Small intestine (tissue), 7 donors: Measurements from ENCODE around the gene ADRA2C. TPM values are rescaled to one million over a fixed set of nuclear protein-coding genes. Genes with fewer than 3 reads are reported as not detected.
A peak's percentile ranks its signal among the peaks of the same experiment; 100 is the strongest.

Experiments
- DNase-seq, 2 donors: peaks; one replicate each; pipeline versions ENCODE4 v3.0.0 to v3.0.0-alpha.2; 2013
- FAIRE-seq: peaks from 2 replicates; lab custom pipeline; 2012; peaks lifted over from hg19 to GRCh38; lab: Jason Lieb, UNC
- H3K27ac ChIP-seq, 3 donors: one replicate each; pipeline ENCODE4 v1.5.1; 2013; ENCODE audit warnings: low read length in 2 of 3, mild to moderate bottlenecking in 2 of 3, control low read depth in 1 of 3, inconsistent platforms in 1 of 3, low read depth in 1 of 3, moderate library complexity in 1 of 3
- H3K27me3 ChIP-seq, 3 donors: one replicate each; pipeline ENCODE4 v1.6.1; 2013; ENCODE audit warnings: low read length in 3 of 3, inconsistent platforms in 1 of 3; ENCODE audit not compliant: control insufficient read depth in 3 of 3, insufficient read depth in 3 of 3
- H3K36me3 ChIP-seq, 3 donors: one replicate each; pipeline ENCODE4 v1.6.1; 2013; ENCODE audit warnings: low read length in 3 of 3, inconsistent platforms in 1 of 3, low read depth in 1 of 3, mild to moderate bottlenecking in 1 of 3, moderate library complexity in 1 of 3; ENCODE audit not compliant: control insufficient read depth in 3 of 3, insufficient read depth in 2 of 3
- H3K4me1 ChIP-seq, 3 donors: one replicate each; pipeline ENCODE4 v1.6.1; 2013; ENCODE audit warnings: low read length in 2 of 3, inconsistent platforms in 1 of 3, low read depth in 1 of 3, mild to moderate bottlenecking in 1 of 3, moderate library complexity in 1 of 3; ENCODE audit not compliant: control insufficient read depth in 3 of 3, insufficient read depth in 2 of 3
- H3K4me3 ChIP-seq, 3 donors: one replicate each; pipeline ENCODE4 v1.5.1; 2013; ENCODE audit warnings: low read length in 3 of 3, control low read depth in 1 of 3, inconsistent platforms in 1 of 3, low read depth in 1 of 3, mild to moderate bottlenecking in 1 of 3, moderate library complexity in 1 of 3
- H3K9me3 ChIP-seq, 2 donors: one replicate each; pipeline ENCODE4 v1.6.1; 2013; ENCODE audit warnings: low read depth in 1 of 2, low read length in 1 of 2; ENCODE audit not compliant: control insufficient read depth in 2 of 2, insufficient read depth in 1 of 2
- WGBS, 3 donors: extraction: QIAGEN DNeasy Blood & Tissue Kit; methylation state at CpG; one replicate each; pipeline ENCODE4 v1.1.7; 2013; 5-methylcytosine and 5-hydroxymethylcytosine counted together
- polyA plus RNA-seq, 4 donors: library from polyadenylated mRNA; stranded (reverse) in 3 of 4; unstranded in 1 of 4; fragments of 200-250 nt in 3 of 4; fragments of 120-200 nt in 1 of 4; gene quantifications; one replicate each; pipeline versions ENCODE4 v1.2.1 to v1.2.3, GENCODE V29; 2013
- donor health status: healthy with polysubstance abuse.
- donor health status: control.
- donor health status: control.
- donor health status: Bipolar disorder and iron deficiency.
- donor health status: healthy.

Gene ADRA2C
- polyA plus RNA-seq, 4 donors: 0.21 to 4.6 TPM; not detected in 2

- no peaks in the 10 kb centered on the region for H3K36me3 ChIP-seq
- 69 to 79% (median 75%) methylated on average over 9 of the region's 9 CpGs for WGBS, 3 donors
- peaks cover 0 to 4% (median 0%) of the 10 kb centered on the region in 3 donors for H3K4me1 ChIP-seq
- H3K27ac ChIP-seq: no peak overlapping the region
- FAIRE-seq (no peak), DNase-seq (no peak)
- H3K4me3 ChIP-seq: no peak overlapping the region
- H3K9me3 ChIP-seq: no peaks in the 10 kb centered on the region
- no peaks in the 10 kb centered on the region for H3K27me3 ChIP-seq
Observed at GRCh38 chr4:3789587-3789986, 23.4 kb downstream of the ADRA2C start.

GRCh38 chr4:3790006-3790561, 23.9 kb downstream of the ADRA2C start:
- H3K4me1 ChIP-seq: peaks cover 0 to under 1% (median 0%) of the 10 kb centered on the region in 3 donors
- DNase-seq (no peak), FAIRE-seq (no peak)
- no peak overlapping the region for H3K27ac ChIP-seq
- H3K36me3 ChIP-seq: no peaks in the 10 kb centered on the region
- H3K4me3 ChIP-seq: no peak overlapping the region
- H3K27me3 ChIP-seq: no peaks in the 10 kb centered on the region
- 72 to 80% (median 74%) methylated on average over 13 of the region's 13 CpGs for WGBS, 3 donors
- H3K9me3 ChIP-seq: no peaks in the 10 kb centered on the region

- no peak for FAIRE-seq
- H3K4me3 ChIP-seq: no peak overlapping the region
- no peak for DNase-seq
- no peak overlapping the region for H3K27ac ChIP-seq
- peaks cover 0 to 1% of the 10 kb centered on the region in 2 donors for H3K9me3 ChIP-seq
- 69 to 76% (median 73%) methylated on average over 9 of the region's 9 CpGs for WGBS, 3 donors
- no peaks in the 10 kb centered on the region for H3K36me3 ChIP-seq
- no peaks in the 10 kb centered on the region for H3K4me1 ChIP-seq
- H3K27me3 ChIP-seq: no peaks in the 10 kb centered on the region
Observed at GRCh38 chr4:3791256-3791655, 25.1 kb downstream of the ADRA2C start.

- Histone ChIP-seq H3K27me3 (no peaks in the 10 kb centered on the region), H3K36me3 (no peaks in the 10 kb centered on the region), H3K9me3 (peaks cover 1 to 8% of the 10 kb centered on the region in 2 donors), H3K4me3 (no peak overlapping the region), H3K4me1 (no peaks in the 10 kb centered on the region), H3K27ac (no peak overlapping the region)
- 14 to 25% (median 20%) methylated on average over 11 to 13 of the region's 13 CpGs for WGBS, 3 donors
- DNase-seq: peak; percentile 20 to 77
- no peak for FAIRE-seq
Observed at GRCh38 chr4:3791910-3792542, 25.8 kb downstream of the ADRA2C start.

- FAIRE-seq: no peak
- Histone ChIP-seq H3K36me3 (no peaks in the 10 kb centered on the region), H3K4me3 (no peak overlapping the region), H3K4me1 (no peaks in the 10 kb centered on the region), H3K27me3 (peaks cover 0 to 2% (median 0%) of the 10 kb centered on the region in 3 donors), H3K27ac (no peak overlapping the region), H3K9me3 (peaks cover 1 to 9% of the 10 kb centered on the region in 2 donors)
- DNase-seq: no peak
- WGBS, 3 donors: 23 to 38% (median 30%) methylated on average over 3 of the region's 3 CpGs
Observed at GRCh38 chr4:3792813-3793212, 26.6 kb downstream of the ADRA2C start.

GRCh38 chr4:3793545-3793944, 27.4 kb downstream of the ADRA2C start:
- Histone ChIP-seq H3K27ac (no peak overlapping the region), H3K4me1 (no peaks in the 10 kb centered on the region), H3K36me3 (no peaks in the 10 kb centered on the region), H3K4me3 (no peak overlapping the region), H3K9me3 (peaks cover 1 to 9% of the 10 kb centered on the region in 2 donors), H3K27me3 (peaks cover 0 to 2% (median 0%) of the 10 kb centered on the region in 3 donors)
- FAIRE-seq (no peak), DNase-seq (no peak)
- WGBS, 3 donors: 38 to 57% (median 50%) methylated on average over 3 of the region's 3 CpGs

GRCh38 chr4:3796960-3797359, 30.8 kb downstream of the ADRA2C start:
- no peaks in the 10 kb centered on the region for H3K36me3 ChIP-seq
- H3K9me3 ChIP-seq: peaks cover 1 to 9% of the 10 kb centered on the region in 2 donors
- no peaks in the 10 kb centered on the region for H3K4me1 ChIP-seq
- no peak overlapping the region for H3K4me3 ChIP-seq
- FAIRE-seq (no peak), DNase-seq (no peak)
- H3K27me3 ChIP-seq: peaks cover 0 to 2% (median 0%) of the 10 kb centered on the region in 3 donors
- 87 to 94% (median 91%) methylated on average over 2 of the region's 2 CpGs for WGBS, 3 donors
- no peak overlapping the region for H3K27ac ChIP-seq

- no peaks in the 10 kb centered on the region for H3K36me3 ChIP-seq
- peaks cover 1 to 9% of the 10 kb centered on the region in 2 donors for H3K9me3 ChIP-seq
- FAIRE-seq (no peak), DNase-seq (no peak)
- WGBS, 3 donors: 80 to 83% (median 83%) methylated on average over 28 of the region's 28 CpGs
- no peak overlapping the region for H3K27ac ChIP-seq
- peaks cover 0 to 4% (median 2%) of the 10 kb centered on the region in 3 donors for H3K27me3 ChIP-seq
- no peaks in the 10 kb centered on the region for H3K4me1 ChIP-seq
- no peak overlapping the region for H3K4me3 ChIP-seq
Observed at GRCh38 chr4:3797831-3798790, 31.9 kb downstream of the ADRA2C start.
